ENCODE results near the gene ERN2. TPM values are rescaled to one million over a fixed set of nuclear protein-coding genes. Genes with fewer than 3 reads are reported as not detected.

ERN2 gene
- total and polyA plus RNA-seq, 9 of the 15 experiments (the other 6 are each of a cell fraction or from before 2014, with no cell fraction given), result 0.07 to 1.5 (median 0.51) TPM; not detected in 3

DNA sequence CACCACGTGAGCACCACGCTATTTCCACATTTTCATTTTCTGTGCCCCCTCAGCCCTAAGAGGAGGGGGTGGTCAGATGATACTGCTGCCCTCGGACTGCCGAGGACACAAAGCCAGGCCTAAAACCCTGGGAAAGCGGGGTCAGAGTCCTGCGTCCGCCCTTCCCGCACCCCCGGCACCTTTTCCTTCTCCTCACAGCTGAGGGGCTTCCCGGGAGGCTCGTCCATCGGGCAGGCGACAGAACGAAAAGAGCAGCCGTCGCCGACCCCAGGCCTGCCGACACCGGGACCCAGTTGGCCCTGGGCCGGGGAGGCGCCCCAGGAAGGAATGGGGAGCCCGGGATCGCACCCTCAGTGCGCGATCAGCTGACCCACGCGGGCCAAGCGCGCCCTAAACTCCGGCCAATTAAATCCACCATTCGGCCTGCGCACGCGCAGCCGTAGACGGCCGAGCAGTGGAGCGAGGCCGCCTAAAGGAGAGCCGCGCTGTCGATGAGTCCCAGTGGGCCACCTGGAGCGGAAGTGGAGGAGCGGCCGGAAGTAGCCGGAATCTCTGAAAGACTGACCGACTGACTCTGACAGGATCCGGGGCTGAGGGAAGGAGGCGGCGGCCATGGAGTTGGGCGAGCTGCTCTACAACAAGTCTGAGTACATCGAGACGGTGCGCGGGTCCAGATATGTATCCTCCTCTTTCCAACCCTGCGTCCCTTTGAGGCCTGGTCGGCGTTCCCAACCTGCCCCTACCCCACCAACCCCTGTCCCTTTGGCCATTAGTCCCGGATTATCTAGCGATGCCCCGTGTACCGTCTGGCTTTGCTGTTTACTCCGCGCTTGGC lies 71.9 kb downstream of the ERN2 start, which contains the start of the genes DCTN5 and PALB2 (continued):
- TF ChIP-seq RB1 (IDR thresholded peaks at IDR 0.05; ENCODE audit: low read depth), result peak; percentile 96
- peak; percentile 87 for TF ChIP-seq HCFC1 (IDR thresholded peaks at IDR 0.05; ENCODE audit: low read depth, low read length)
- TF ChIP-seq, protein P1, sequence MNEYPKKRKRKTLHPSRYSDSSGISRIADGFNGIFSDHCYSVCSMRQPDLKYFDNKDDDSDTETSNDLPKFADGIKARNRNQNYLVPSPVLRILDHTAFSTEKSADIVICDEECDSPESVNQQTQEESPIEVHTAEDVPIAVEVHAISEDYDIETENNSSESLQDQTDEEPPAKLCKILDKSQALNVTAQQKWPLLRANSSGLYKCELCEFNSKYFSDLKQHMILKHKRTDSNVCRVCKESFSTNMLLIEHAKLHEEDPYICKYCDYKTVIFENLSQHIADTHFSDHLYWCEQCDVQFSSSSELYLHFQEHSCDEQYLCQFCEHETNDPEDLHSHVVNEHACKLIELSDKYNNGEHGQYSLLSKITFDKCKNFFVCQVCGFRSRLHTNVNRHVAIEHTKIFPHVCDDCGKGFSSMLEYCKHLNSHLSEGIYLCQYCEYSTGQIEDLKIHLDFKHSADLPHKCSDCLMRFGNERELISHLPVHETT (CRISPR knock-in tag; conservative IDR thresholded peaks at IDR 0.05 in 1 of 2, IDR thresholded peaks at IDR 0.05 in 1 of 2), result peak in 1 of 2 experiments; percentile 74; a peak in 2 of 4 replicates
- TF ChIP-seq, protein P2, sequence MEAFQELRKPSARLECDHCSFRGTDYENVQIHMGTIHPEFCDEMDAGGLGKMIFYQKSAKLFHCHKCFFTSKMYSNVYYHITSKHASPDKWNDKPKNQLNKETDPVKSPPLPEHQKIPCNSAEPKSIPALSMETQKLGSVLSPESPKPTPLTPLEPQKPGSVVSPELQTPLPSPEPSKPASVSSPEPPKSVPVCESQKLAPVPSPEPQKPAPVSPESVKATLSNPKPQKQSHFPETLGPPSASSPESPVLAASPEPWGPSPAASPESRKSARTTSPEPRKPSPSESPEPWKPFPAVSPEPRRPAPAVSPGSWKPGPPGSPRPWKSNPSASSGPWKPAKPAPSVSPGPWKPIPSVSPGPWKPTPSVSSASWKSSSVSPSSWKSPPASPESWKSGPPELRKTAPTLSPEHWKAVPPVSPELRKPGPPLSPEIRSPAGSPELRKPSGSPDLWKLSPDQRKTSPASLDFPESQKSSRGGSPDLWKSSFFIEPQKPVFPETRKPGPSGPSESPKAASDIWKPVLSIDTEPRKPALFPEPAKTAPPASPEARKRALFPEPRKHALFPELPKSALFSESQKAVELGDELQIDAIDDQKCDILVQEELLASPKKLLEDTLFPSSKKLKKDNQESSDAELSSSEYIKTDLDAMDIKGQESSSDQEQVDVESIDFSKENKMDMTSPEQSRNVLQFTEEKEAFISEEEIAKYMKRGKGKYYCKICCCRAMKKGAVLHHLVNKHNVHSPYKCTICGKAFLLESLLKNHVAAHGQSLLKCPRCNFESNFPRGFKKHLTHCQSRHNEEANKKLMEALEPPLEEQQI (IDR thresholded peaks at IDR 0.05), result no peak
- peak; percentile 66; the same call in 1 of the 2 replicates for TF ChIP-seq ZEB2 (IDR thresholded peaks at IDR 0.05)
- TF ChIP-seq ATF1 (CRISPR knock-in tag; IDR thresholded peaks at IDR 0.05), result no peak
- peak; percentile 79 for TF ChIP-seq ATF1 (tag; IDR thresholded peaks at IDR 0.05)
- TF ChIP-seq ZNF780A (CRISPR knock-in tag; IDR thresholded peaks at IDR 0.05), result no peak
- TF ChIP-seq, protein P3, sequence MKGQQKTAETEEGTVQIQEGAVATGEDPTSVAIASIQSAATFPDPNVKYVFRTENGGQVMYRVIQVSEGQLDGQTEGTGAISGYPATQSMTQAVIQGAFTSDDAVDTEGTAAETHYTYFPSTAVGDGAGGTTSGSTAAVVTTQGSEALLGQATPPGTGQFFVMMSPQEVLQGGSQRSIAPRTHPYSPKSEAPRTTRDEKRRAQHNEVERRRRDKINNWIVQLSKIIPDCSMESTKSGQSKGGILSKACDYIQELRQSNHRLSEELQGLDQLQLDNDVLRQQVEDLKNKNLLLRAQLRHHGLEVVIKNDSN (CRISPR knock-in tag; IDR thresholded peaks at IDR 0.05), result peak; percentile 83
- TF ChIP-seq CHD4 (IDR thresholded peaks at IDR 0.05; ENCODE audit: insufficient read depth, insufficient replicate concordance, low read depth, low read length, poor library complexity, severe bottlenecking), result no peak
- no peak for TF ChIP-seq ZNF551 (CRISPR knock-in tag; IDR thresholded peaks at IDR 0.05)
- TF ChIP-seq TFAM (CRISPR knock-in tag; conservative IDR thresholded peaks at IDR 0.05), result no peak
- TF ChIP-seq, protein P4, sequence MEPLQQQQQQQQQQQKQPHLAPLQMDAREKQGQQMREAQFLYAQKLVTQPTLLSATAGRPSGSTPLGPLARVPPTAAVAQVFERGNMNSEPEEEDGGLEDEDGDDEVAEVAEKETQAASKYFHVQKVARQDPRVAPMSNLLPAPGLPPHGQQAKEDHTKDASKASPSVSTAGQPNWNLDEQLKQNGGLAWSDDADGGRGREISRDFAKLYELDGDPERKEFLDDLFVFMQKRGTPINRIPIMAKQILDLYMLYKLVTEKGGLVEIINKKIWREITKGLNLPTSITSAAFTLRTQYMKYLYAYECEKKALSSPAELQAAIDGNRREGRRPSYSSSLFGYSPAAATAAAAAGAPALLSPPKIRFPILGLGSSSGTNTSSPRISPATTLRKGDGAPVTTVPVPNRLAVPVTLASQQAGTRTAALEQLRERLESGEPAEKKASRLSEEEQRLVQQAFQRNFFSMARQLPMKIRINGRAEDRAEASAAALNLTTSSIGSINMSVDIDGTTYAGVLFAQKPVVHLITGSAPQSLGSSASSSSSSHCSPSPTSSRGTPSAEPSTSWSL (CRISPR knock-in tag; IDR thresholded peaks at IDR 0.05; ENCODE audit: borderline replicate concordance), result no peak
- peak; percentile 56; the same call in 1 of the 2 replicates for TF ChIP-seq NR2C1 (IDR thresholded peaks at IDR 0.05)
- TF ChIP-seq NR2C1 (tag; IDR thresholded peaks at IDR 0.05), result 0 out of 2 replicates have a peak, but pooled peaks have one; percentile 46
- peak; percentile 85 for TF ChIP-seq MBD2 (IDR thresholded peaks at IDR 0.05; ENCODE audit: borderline replicate concordance, low read depth)
